Mononuclear cell (primary cell): ENCODE data around the gene CACNA1C. TPM values are rescaled to one million over a fixed set of nuclear protein-coding genes. Genes with fewer than 3 reads are reported as not detected.

ENCODE experiments used
- H3K27me3 ChIP-seq: 2 replicates; pipeline ENCODE4 v1.6.0; 2011; ENCODE audit warnings: low read length, control low read depth; ENCODE audit not compliant: insufficient read depth
- H3K4me1 ChIP-seq: 2 replicates; pipeline ENCODE4 v1.5.1; 2011; ENCODE audit warnings: mild to moderate bottlenecking, low read length, control low read depth; ENCODE audit not compliant: insufficient read depth
- H3K4me3 ChIP-seq: 2 replicates; pipeline ENCODE4 v1.5.1; 2011; ENCODE audit warnings: mild to moderate bottlenecking, low read length, moderate library complexity
- H3K9me3 ChIP-seq: 2 replicates; pipeline ENCODE4 v1.5.1; 2011; ENCODE audit warnings: low read depth, mild to moderate bottlenecking, control low read depth, low read length
- total RNA-seq: library from RNA; depleted of rRNA; stranded (reverse); fragments of >200 nt; gene quantifications from one replicate; pipeline ENCODE4 v1.2.3, GENCODE V29; 2012

Gene CACNA1C
- total RNA-seq, 1 donor: 0.10 TPM

- no peak overlapping the region for H3K4me3 ChIP-seq
- H3K4me1 ChIP-seq: peaks cover under 1% of the 10 kb centered on the region
- H3K27me3 ChIP-seq: no peaks in the 10 kb centered on the region
- no peaks in the 10 kb centered on the region for H3K9me3 ChIP-seq
Observed at GRCh38 chr12:2265461-2266167, 212.8 kb downstream of the CACNA1C start.

GRCh38 chr12:2266666-2267620, 214.2 kb downstream of the CACNA1C start:
- H3K9me3 ChIP-seq: no peaks in the 10 kb centered on the region
- H3K4me1 ChIP-seq: no peaks in the 10 kb centered on the region
- H3K4me3 ChIP-seq: no peak overlapping the region
- no peaks in the 10 kb centered on the region for H3K27me3 ChIP-seq

- H3K4me3 ChIP-seq: no peak overlapping the region
- no peaks in the 10 kb centered on the region for H3K27me3 ChIP-seq
- no peaks in the 10 kb centered on the region for H3K9me3 ChIP-seq
- H3K4me1 ChIP-seq: no peaks in the 10 kb centered on the region
Observed at GRCh38 chr12:2267703-2268470, 215.1 kb downstream of the CACNA1C start.

- Histone ChIP-seq H3K4me1 (no peaks in the 10 kb centered on the region), H3K4me3 (no peak overlapping the region), H3K9me3 (no peaks in the 10 kb centered on the region), H3K27me3 (no peaks in the 10 kb centered on the region)
Observed at GRCh38 chr12:2268471-2269286, 215.9 kb downstream of the CACNA1C start.

GRCh38 chr12:2270846-2271245, 218.1 kb downstream of the CACNA1C start:
- no peak overlapping the region for H3K4me3 ChIP-seq
- no peaks in the 10 kb centered on the region for H3K27me3 ChIP-seq
- no peaks in the 10 kb centered on the region for H3K9me3 ChIP-seq
- no peaks in the 10 kb centered on the region for H3K4me1 ChIP-seq

GRCh38 chr12:2271961-2272360, 219.2 kb downstream of the CACNA1C start:
- Histone ChIP-seq H3K9me3 (no peaks in the 10 kb centered on the region), H3K4me1 (no peaks in the 10 kb centered on the region), H3K27me3 (no peaks in the 10 kb centered on the region)

GRCh38 chr12:2273288-2273687, 220.5 kb downstream of the CACNA1C start:
- Histone ChIP-seq H3K4me3 (no peak overlapping the region), H3K4me1 (no peaks in the 10 kb centered on the region)

More at GRCh38 chr12:2271961-2272360, 219.2 kb downstream of the CACNA1C start:
- H3K4me3 ChIP-seq: no peak overlapping the region

GRCh38 chr12:2273751-2274150, 221.0 kb downstream of the CACNA1C start:
- Histone ChIP-seq H3K27me3 (no peaks in the 10 kb centered on the region), H3K9me3 (no peaks in the 10 kb centered on the region), H3K4me1 (no peaks in the 10 kb centered on the region), H3K4me3 (no peak overlapping the region)

More at GRCh38 chr12:2273288-2273687, 220.5 kb downstream of the CACNA1C start:
- Histone ChIP-seq H3K9me3 (no peaks in the 10 kb centered on the region), H3K27me3 (no peaks in the 10 kb centered on the region)

- Histone ChIP-seq H3K4me1 (no peaks in the 10 kb centered on the region), H3K4me3 (no peak overlapping the region), H3K9me3 (peaks cover 5% of the 10 kb centered on the region), H3K27me3 (no peaks in the 10 kb centered on the region)
Observed at GRCh38 chr12:2274733-2275132, 221.9 kb downstream of the CACNA1C start.

GRCh38 chr12:2276288-2277033, 223.7 kb downstream of the CACNA1C start:
- H3K4me3 ChIP-seq: no peak overlapping the region
- no peaks in the 10 kb centered on the region for H3K27me3 ChIP-seq
- H3K9me3 ChIP-seq: peaks cover 9% of the 10 kb centered on the region
- no peaks in the 10 kb centered on the region for H3K4me1 ChIP-seq

- Histone ChIP-seq H3K27me3 (no peaks in the 10 kb centered on the region), H3K4me1 (peaks cover under 1% of the 10 kb centered on the region), H3K9me3 (peaks cover 9% of the 10 kb centered on the region), H3K4me3 (no peak overlapping the region)
Observed at GRCh38 chr12:2277492-2278155, 224.8 kb downstream of the CACNA1C start.

GRCh38 chr12:2281446-2281845, 228.7 kb downstream of the CACNA1C start:
- Histone ChIP-seq H3K9me3 (peaks cover 9% of the 10 kb centered on the region), H3K4me1 (peaks cover 28% of the 10 kb centered on the region), H3K4me3 (no peak overlapping the region), H3K27me3 (no peaks in the 10 kb centered on the region)

- peaks cover 28% of the 10 kb centered on the region for H3K4me1 ChIP-seq
- peaks cover 9% of the 10 kb centered on the region for H3K9me3 ChIP-seq
- no peaks in the 10 kb centered on the region for H3K27me3 ChIP-seq
- no peak overlapping the region for H3K4me3 ChIP-seq
Observed at GRCh38 chr12:2282318-2282717, 229.5 kb downstream of the CACNA1C start.
